ENCODE results near the gene S100A4.

S100A4 gene

DNA sequence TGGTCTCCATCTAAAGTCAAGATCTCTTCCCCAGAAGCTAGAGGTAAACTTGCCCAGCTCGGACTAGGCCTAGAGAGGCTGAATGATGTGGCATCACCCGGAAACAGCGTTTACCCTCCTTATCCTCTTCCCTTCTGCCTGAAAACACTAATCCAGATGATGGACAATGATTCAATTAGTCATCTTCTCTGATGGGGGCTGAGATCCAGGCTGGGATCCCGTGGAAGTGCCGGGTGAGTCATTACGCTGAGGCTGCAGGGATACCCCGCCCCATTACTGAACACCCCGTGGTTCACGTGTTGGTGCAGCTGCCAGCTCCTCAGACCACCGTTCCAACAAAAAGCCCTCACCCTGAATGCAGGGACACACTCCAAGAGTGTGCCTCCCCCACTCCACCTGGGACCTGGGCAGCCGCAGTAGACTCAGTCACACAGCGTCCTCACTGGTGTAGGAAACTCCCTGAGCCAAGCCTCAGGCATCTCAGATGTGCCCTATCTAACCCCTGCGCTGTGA, 11.9 kb downstream of the S100A4 start:
- no peak overlapping the region for H2AFZ ChIP-seq (ENCODE audit: low read length)
- no peaks in the 10 kb centered on the region for H3K9me3 ChIP-seq (ENCODE audit: insufficient read depth, low read depth, low read length)

DNA sequence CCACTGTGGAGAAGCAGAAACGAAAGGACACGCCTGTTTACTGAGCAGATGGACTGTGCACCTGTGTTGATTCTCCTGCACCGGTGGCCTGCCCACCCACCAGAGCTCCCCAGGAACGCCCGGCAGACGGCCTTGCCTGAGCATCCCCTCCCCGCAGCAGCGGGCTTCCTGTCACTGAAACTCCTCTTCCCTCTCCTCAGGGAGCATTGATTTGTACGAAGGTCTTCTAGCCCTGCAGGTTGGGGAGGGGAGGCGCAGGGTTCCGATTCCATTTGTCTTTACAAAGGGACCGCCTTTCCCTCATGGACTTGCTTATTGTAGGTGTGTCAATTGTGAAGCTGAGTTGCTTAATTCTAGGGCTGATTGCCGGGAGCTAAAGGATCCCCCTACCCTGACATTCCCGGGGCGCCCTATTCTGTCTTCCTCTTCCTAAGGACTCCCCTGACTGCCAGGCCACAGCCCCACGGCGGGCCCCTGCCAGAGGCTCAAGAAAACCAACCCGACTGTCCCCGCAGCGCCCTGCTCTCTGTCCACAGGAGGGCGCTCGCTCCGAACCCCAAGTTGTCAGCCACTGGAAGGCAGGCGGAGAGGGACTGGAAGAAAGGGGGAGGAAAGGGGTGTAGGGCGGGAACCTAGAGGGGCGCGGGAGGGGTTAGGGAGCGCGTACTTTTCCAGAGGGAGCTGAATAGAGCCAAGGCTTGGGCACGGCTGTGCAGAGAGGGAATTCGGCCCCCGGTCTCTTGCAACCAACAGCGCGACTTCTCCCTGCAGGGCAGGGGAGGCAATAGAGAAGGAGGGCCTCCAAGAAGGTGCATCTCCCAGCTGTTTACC, 12.6 kb downstream of the S100A4 start:
- peak overlapping the region; percentile 94 for H3K4me2 ChIP-seq (ENCODE audit: low read depth, low read length, poor library complexity, severe bottlenecking)
- H3K4me3 ChIP-seq (ENCODE audit: low read length, poor library complexity, severe bottlenecking) = peak overlapping the region; percentile 89
- H3K27me3 ChIP-seq (ENCODE audit: insufficient read depth, low read length, poor library complexity, severe bottlenecking) = no peaks in the 10 kb centered on the region
- no peaks in the 10 kb centered on the region for H3K9me2 ChIP-seq (replicated peaks; ENCODE audit: low read depth, low read length)
- no peaks in the 10 kb centered on the region for H3K9me3 ChIP-seq (ENCODE audit: insufficient read depth, low read depth, low read length)
- H3F3A ChIP-seq (ENCODE audit: low read depth) = peaks cover 18% of the 10 kb centered on the region
- peaks cover 37% of the 10 kb centered on the region for H3K79me2 ChIP-seq (ENCODE audit: insufficient read depth, low read length)
- TF ChIP-seq EZH2phosphoT487 (IDR thresholded peaks at IDR 0.05; ENCODE audit: borderline replicate concordance) = no peak
- TF ChIP-seq CTCF (conservative IDR thresholded peaks at IDR 0.05; ENCODE audit: low read length) = peak; percentile 83
- H3K4me1 ChIP-seq (ENCODE audit: insufficient read depth, low read length, poor library complexity, severe bottlenecking) = peaks cover 66% of the 10 kb centered on the region
- no peaks in the 10 kb centered on the region for H4K20me1 ChIP-seq (ENCODE audit: insufficient read depth, low read length, poor library complexity, severe bottlenecking)
- no peak overlapping the region for H2AFZ ChIP-seq (ENCODE audit: low read length)
- no peaks in the 10 kb centered on the region for H3K36me3 ChIP-seq (ENCODE audit: insufficient read depth, low read length)
- peak overlapping the region; percentile 94 for H3K9ac ChIP-seq (ENCODE audit: low read depth, low read length, poor library complexity, severe bottlenecking)

More for the DNA sequence above, 11.9 kb downstream of the S100A4 start:
- no peaks in the 10 kb centered on the region for H4K20me1 ChIP-seq (ENCODE audit: insufficient read depth, low read length, poor library complexity, severe bottlenecking)
- peak overlapping the region; percentile 94 for H3K4me2 ChIP-seq (ENCODE audit: low read depth, low read length, poor library complexity, severe bottlenecking)
- H3K36me3 ChIP-seq (ENCODE audit: insufficient read depth, low read length) = no peaks in the 10 kb centered on the region
- no peaks in the 10 kb centered on the region for H3K27me3 ChIP-seq (ENCODE audit: insufficient read depth, low read length, poor library complexity, severe bottlenecking)
- peaks cover 37% of the 10 kb centered on the region for H3K79me2 ChIP-seq (ENCODE audit: insufficient read depth, low read length)
- peak overlapping the region; percentile 89 for H3K4me3 ChIP-seq (ENCODE audit: low read length, poor library complexity, severe bottlenecking)
- peaks cover 72% of the 10 kb centered on the region for H3K4me1 ChIP-seq (ENCODE audit: insufficient read depth, low read length, poor library complexity, severe bottlenecking)
- no peaks in the 10 kb centered on the region for H3K9me2 ChIP-seq (replicated peaks; ENCODE audit: low read depth, low read length)
- peak overlapping the region; percentile 94 for H3K9ac ChIP-seq (ENCODE audit: low read depth, low read length, poor library complexity, severe bottlenecking)
- H3F3A ChIP-seq (ENCODE audit: low read depth) = peaks cover 18% of the 10 kb centered on the region
- TF ChIP-seq EZH2phosphoT487 (IDR thresholded peaks at IDR 0.05; ENCODE audit: borderline replicate concordance) = no peak
- no peak for TF ChIP-seq CTCF (conservative IDR thresholded peaks at IDR 0.05; ENCODE audit: low read length)

DNA sequence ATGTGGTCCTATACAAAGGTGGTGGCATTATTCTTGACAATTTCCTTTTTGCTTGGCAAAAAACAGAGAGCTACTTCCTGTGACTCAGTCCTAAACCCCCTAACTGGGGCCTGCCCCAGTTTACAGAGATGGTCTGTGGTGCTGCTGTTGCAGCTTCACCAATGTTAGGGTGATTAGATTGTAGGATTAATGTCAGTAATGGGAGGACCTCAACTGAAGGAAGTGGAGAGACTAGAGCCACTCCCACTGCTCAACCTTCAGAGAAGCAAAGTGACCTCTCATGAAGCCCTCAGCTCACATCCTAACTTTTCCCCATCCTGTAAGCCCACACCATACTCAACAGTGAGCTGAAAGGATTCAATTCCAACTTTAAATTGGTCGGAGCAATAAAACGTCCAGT, 13.4 kb downstream of the S100A4 start:
- Histone ChIP-seq H3F3A (ENCODE audit: low read depth) (peaks cover 18% of the 10 kb centered on the region), H3K4me2 (ENCODE audit: low read depth, low read length, poor library complexity, severe bottlenecking) (peak overlapping the region; percentile 94), H4K20me1 (ENCODE audit: insufficient read depth, low read length, poor library complexity, severe bottlenecking) (no peaks in the 10 kb centered on the region), H3K27me3 (ENCODE audit: insufficient read depth, low read length, poor library complexity, severe bottlenecking) (no peaks in the 10 kb centered on the region), H3K4me1 (ENCODE audit: insufficient read depth, low read length, poor library complexity, severe bottlenecking) (peaks cover 65% of the 10 kb centered on the region), H3K9me3 (ENCODE audit: insufficient read depth, low read depth, low read length) (no peaks in the 10 kb centered on the region), H3K4me3 (ENCODE audit: low read length, poor library complexity, severe bottlenecking) (peak overlapping the region; percentile 89), H3K79me2 (ENCODE audit: insufficient read depth, low read length) (peaks cover 37% of the 10 kb centered on the region), H3K36me3 (ENCODE audit: insufficient read depth, low read length) (no peaks in the 10 kb centered on the region), H3K9ac (ENCODE audit: low read depth, low read length, poor library complexity, severe bottlenecking) (peak overlapping the region; percentile 94), H2AFZ (ENCODE audit: low read length) (no peak overlapping the region), H3K9me2 (replicated peaks; ENCODE audit: low read depth, low read length) (no peaks in the 10 kb centered on the region)
- TF ChIP-seq CTCF (conservative IDR thresholded peaks at IDR 0.05; ENCODE audit: low read length) = no peak
- no peak for TF ChIP-seq EZH2phosphoT487 (IDR thresholded peaks at IDR 0.05; ENCODE audit: borderline replicate concordance)

All from Loucy (cell line).